ENCODE data around the gene FMOD.

Gene FMOD

GRCh38 chr1:203351037-203351625 is at the start of gene FMOD:
Gene FMOD (minus strand): TSS chr1:203351122. CDS start chr1:203348270, 2,852 bp downstream.
- DNase-seq = peak; percentile 61

GRCh38 chr1:203396595-203397194 is 45.8 kb upstream of the FMOD start:
- no peak for DNase-seq

GRCh38 chr1:203395751-203396150 is 44.8 kb upstream of the FMOD start:
- no peak for DNase-seq

GRCh38 chr1:203390298-203390697 is 39.4 kb upstream of the FMOD start:
- DNase-seq = no peak

GRCh38 chr1:203388683-203389082 is 37.8 kb upstream of the FMOD start:
- no peak for DNase-seq

GRCh38 chr1:203382026-203382425 is 31.1 kb upstream of the FMOD start:
- DNase-seq = no peak

GRCh38 chr1:203381151-203381751 is 30.3 kb upstream of the FMOD start:
- no peak for DNase-seq

- DNase-seq = no peak
These were observed 29.7 kb upstream of the FMOD start for GRCh38 chr1:203380420-203381150.

GRCh38 chr1:203379825-203380224 is 28.9 kb upstream of the FMOD start:
- DNase-seq = no peak

- DNase-seq = no peak
These were observed 27.8 kb upstream of the FMOD start for GRCh38 chr1:203378556-203379245.

GRCh38 chr1:203373991-203374390 is 23.1 kb upstream of the FMOD start:
- no peak for DNase-seq

- no peak for DNase-seq
These were observed 22.1 kb upstream of the FMOD start for GRCh38 chr1:203373002-203373401.

GRCh38 chr1:203371288-203371687 is 20.4 kb upstream of the FMOD start:
- no peak for DNase-seq

- no peak for DNase-seq
These were observed 18.7 kb upstream of the FMOD start for GRCh38 chr1:203369666-203370065.

- DNase-seq = peak; percentile 68
These were observed 17.9 kb upstream of the FMOD start for GRCh38 chr1:203368624-203369451.

GRCh38 chr1:203367057-203367456 is 16.1 kb upstream of the FMOD start:
- peak; percentile 98 for DNase-seq

GRCh38 chr1:203366476-203366875 is 15.6 kb upstream of the FMOD start:
- peak; percentile 73 for DNase-seq

GRCh38 chr1:203364806-203365205 is 13.9 kb upstream of the FMOD start:
- DNase-seq = no peak

GRCh38 chr1:203364094-203364801 is 13.3 kb upstream of the FMOD start:
- DNase-seq = no peak

GRCh38 chr1:203362720-203363025 is 11.8 kb upstream of the FMOD start:
- DNase-seq = no peak

- peak; percentile 82 for DNase-seq
These were observed 11.2 kb upstream of the FMOD start for GRCh38 chr1:203361945-203362719.
